Duodenal mucosa (tissue), 2 donors: Measurements from ENCODE around the gene ATG12.

Experiments
- H3K27ac ChIP-seq: one replicate; pipeline ENCODE4 v1.7.0; 2013; ENCODE audit warnings: low read depth, low read length
- H3K27me3 ChIP-seq, 2 donors: one replicate each; pipeline ENCODE4 v1.7.0; 2013; ENCODE audit warnings: low read length in 2 of 2, control low read depth in 1 of 2; ENCODE audit not compliant: insufficient read depth in 2 of 2, control insufficient read depth in 1 of 2
- H3K36me3 ChIP-seq, 2 donors: one replicate each; pipeline ENCODE4 v1.7.0; 2013; ENCODE audit warnings: low read length in 2 of 2, control low read depth in 1 of 2; ENCODE audit not compliant: insufficient read depth in 2 of 2, control insufficient read depth in 1 of 2
- H3K4me1 ChIP-seq, 2 donors: one replicate each; pipeline ENCODE4 v1.7.0; 2013; ENCODE audit warnings: low read length in 2 of 2, control low read depth in 1 of 2; ENCODE audit not compliant: insufficient read depth in 2 of 2, control insufficient read depth in 1 of 2
- H3K4me3 ChIP-seq, 2 donors: one replicate each; pipeline ENCODE4 v1.7.0; 2013; ENCODE audit warnings: low read length in 2 of 2, low read depth in 1 of 2
- H3K9ac ChIP-seq, 2 donors: one replicate each; pipeline ENCODE4 v1.7.0; 2013; ENCODE audit warnings: low read length in 2 of 2, low read depth in 1 of 2
- H3K9me3 ChIP-seq, 2 donors: one replicate each; pipeline ENCODE4 v1.7.0; 2013; ENCODE audit warnings: low read length in 2 of 2, control low read depth in 1 of 2; ENCODE audit not compliant: control insufficient read depth in 1 of 2

ATG12 gene

GRCh38 chr5:115859378-115859777 lies 18.0 kb upstream of the ATG12 start:
- H3K9ac ChIP-seq = no peak overlapping the region

GRCh38 chr5:115858396-115858795 lies 17.0 kb upstream of the ATG12 start:
- no peak overlapping the region for H3K27ac ChIP-seq
- H3K27me3 ChIP-seq = no peaks in the 10 kb centered on the region
- H3K9me3 ChIP-seq = peaks cover 0 to under 1% of the 10 kb centered on the region in 2 donors
- H3K36me3 ChIP-seq = no peaks in the 10 kb centered on the region
- H3K9ac ChIP-seq = no peak overlapping the region
- no peak overlapping the region for H3K4me3 ChIP-seq
- H3K4me1 ChIP-seq = peaks cover 17 to 19% of the 10 kb centered on the region in 2 donors

More at GRCh38 chr5:115859378-115859777, 18.0 kb upstream of the ATG12 start:
- Histone ChIP-seq H3K4me1 (peaks cover 17 to 19% of the 10 kb centered on the region in 2 donors), H3K27me3 (no peaks in the 10 kb centered on the region), H3K9me3 (peaks cover 0 to 4% of the 10 kb centered on the region in 2 donors), H3K36me3 (no peaks in the 10 kb centered on the region), H3K27ac (no peak overlapping the region), H3K4me3 (no peak overlapping the region)

- Histone ChIP-seq H3K9ac (no peak overlapping the region), H3K27ac (no peak overlapping the region), H3K36me3 (no peaks in the 10 kb centered on the region), H3K4me3 (no peak overlapping the region), H3K9me3 (no peaks in the 10 kb centered on the region), H3K4me1 (peaks cover 17 to 19% of the 10 kb centered on the region in 2 donors), H3K27me3 (no peaks in the 10 kb centered on the region)
These were observed 16.4 kb upstream of the ATG12 start for GRCh38 chr5:115857626-115858349.

- no peak overlapping the region for H3K9ac ChIP-seq
- no peak overlapping the region for H3K4me3 ChIP-seq
- no peaks in the 10 kb centered on the region for H3K36me3 ChIP-seq
- no peaks in the 10 kb centered on the region for H3K27me3 ChIP-seq
- H3K9me3 ChIP-seq = no peaks in the 10 kb centered on the region
- peaks cover 17 to 19% of the 10 kb centered on the region in 2 donors for H3K4me1 ChIP-seq
- H3K27ac ChIP-seq = no peak overlapping the region
These were observed 15.7 kb upstream of the ATG12 start for GRCh38 chr5:115857057-115857479.

GRCh38 chr5:115855959-115856358 lies 14.6 kb upstream of the ATG12 start:
- Histone ChIP-seq H3K4me3 (no peak overlapping the region), H3K36me3 (no peaks in the 10 kb centered on the region), H3K27me3 (no peaks in the 10 kb centered on the region), H3K4me1 (peaks cover 22 to 24% of the 10 kb centered on the region in 2 donors), H3K9ac (no peak overlapping the region), H3K9me3 (no peaks in the 10 kb centered on the region), H3K27ac (no peak overlapping the region)

- Histone ChIP-seq H3K4me3 (no peak overlapping the region), H3K27me3 (no peaks in the 10 kb centered on the region), H3K36me3 (no peaks in the 10 kb centered on the region), H3K27ac (no peak overlapping the region), H3K9me3 (no peaks in the 10 kb centered on the region), H3K4me1 (peaks cover 34% of the 10 kb centered on the region in 2 donors), H3K9ac (no peak overlapping the region)
These were observed 12.8 kb upstream of the ATG12 start for GRCh38 chr5:115854139-115854538.

GRCh38 chr5:115850744-115851416 lies 9.5 kb upstream of the ATG12 start:
- Histone ChIP-seq H3K4me3 (no peak overlapping the region), H3K27ac (no peak overlapping the region), H3K9ac (no peak overlapping the region)

GRCh38 chr5:115849258-115849798 lies 8.0 kb upstream of the ATG12 start:
- Histone ChIP-seq H3K27ac (no peak overlapping the region), H3K9me3 (no peaks in the 10 kb centered on the region), H3K4me1 (peaks cover 26 to 28% of the 10 kb centered on the region in 2 donors), H3K4me3 (no peak overlapping the region), H3K36me3 (no peaks in the 10 kb centered on the region), H3K27me3 (no peaks in the 10 kb centered on the region), H3K9ac (no peak overlapping the region)

More at GRCh38 chr5:115850744-115851416, 9.5 kb upstream of the ATG12 start:
- Histone ChIP-seq H3K4me1 (peaks cover 21 to 25% of the 10 kb centered on the region in 2 donors), H3K36me3 (no peaks in the 10 kb centered on the region), H3K9me3 (no peaks in the 10 kb centered on the region), H3K27me3 (no peaks in the 10 kb centered on the region)

- peaks cover 34 to 39% of the 10 kb centered on the region in 2 donors for H3K4me1 ChIP-seq
- H3K27me3 ChIP-seq = no peaks in the 10 kb centered on the region
- no peak overlapping the region for H3K4me3 ChIP-seq
- no peaks in the 10 kb centered on the region for H3K9me3 ChIP-seq
- H3K27ac ChIP-seq = no peak overlapping the region
- no peak overlapping the region for H3K9ac ChIP-seq
- H3K36me3 ChIP-seq = no peaks in the 10 kb centered on the region
These were observed 5.9 kb upstream of the ATG12 start for GRCh38 chr5:115847290-115847689.

GRCh38 chr5:115844321-115844817 lies 3.0 kb upstream of the ATG12 start:
- Histone ChIP-seq H3K4me3 (no peak overlapping the region), H3K27me3 (no peaks in the 10 kb centered on the region), H3K36me3 (no peaks in the 10 kb centered on the region), H3K9me3 (no peaks in the 10 kb centered on the region), H3K9ac (no peak overlapping the region), H3K27ac (no peak overlapping the region), H3K4me1 (peaks cover 35 to 36% of the 10 kb centered on the region in 2 donors)
